Measurements from ENCODE around the gene RBFOX2.

RBFOX2 gene

DNA sequence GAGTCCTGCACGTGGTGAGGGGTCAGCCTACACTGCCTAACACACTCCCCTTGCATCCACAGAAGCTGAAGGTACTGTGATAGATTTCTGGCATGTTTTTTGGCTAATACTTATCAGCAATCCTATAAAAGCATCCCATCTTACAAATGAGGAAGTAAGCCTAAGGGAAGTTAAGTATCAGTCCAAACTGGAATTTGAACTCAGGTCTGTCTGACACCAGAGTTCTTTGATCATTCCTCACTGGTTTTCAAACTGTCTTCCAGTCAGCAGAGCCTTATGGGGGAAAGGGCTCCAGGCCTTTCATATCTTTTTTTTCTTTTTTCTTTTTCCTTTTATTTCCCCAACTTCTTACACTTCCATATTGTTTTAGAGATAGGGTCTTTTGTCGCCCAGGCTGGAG lies 105.6 kb downstream of the RBFOX2 start:
- Mint-ChIP-seq H3K27ac (ENCODE audit: low read depth) (no peak overlapping the region), H3K36me3 (ENCODE audit: insufficient read depth) (no peaks in the 10 kb centered on the region), H3K4me1 (no peaks in the 10 kb centered on the region), H3K9me3 (no peaks in the 10 kb centered on the region), H3K27me3 (peaks cover 33% of the 10 kb centered on the region), H3K4me3 (no peak overlapping the region)
- no peak for ATAC-seq (replicated peaks; ENCODE audit: extremely low read depth, poor library complexity, severe bottlenecking)
- no peak for DNase-seq (ENCODE audit: low spot score in 2 of 2)

DNA sequence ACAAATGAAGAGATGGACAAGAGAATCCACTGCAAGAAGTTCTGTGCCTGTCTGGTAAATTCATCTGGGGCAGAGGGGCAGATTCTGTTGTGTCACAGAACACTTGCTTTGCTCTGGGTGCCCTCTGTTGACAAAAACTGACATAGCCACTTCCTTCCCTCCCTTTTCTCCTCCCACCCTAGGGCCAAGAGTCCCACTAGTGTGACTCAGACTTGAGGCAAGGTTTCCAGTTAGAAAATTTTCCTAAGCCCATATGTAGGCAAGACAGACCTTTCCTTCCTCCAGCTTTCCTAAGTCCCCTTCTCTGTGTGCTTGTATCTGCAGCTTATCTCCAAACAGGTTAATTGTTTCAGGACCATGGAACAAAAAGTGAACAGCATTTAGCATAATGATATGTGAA lies 106.8 kb downstream of the RBFOX2 start:
- Mint-ChIP-seq H3K9me3 (no peaks in the 10 kb centered on the region), H3K4me3 (no peak overlapping the region), H3K4me1 (no peaks in the 10 kb centered on the region), H3K27me3 (peaks cover 26% of the 10 kb centered on the region), H3K36me3 (ENCODE audit: insufficient read depth) (no peaks in the 10 kb centered on the region), H3K27ac (ENCODE audit: low read depth) (no peak overlapping the region)
- ATAC-seq (replicated peaks; ENCODE audit: extremely low read depth, poor library complexity, severe bottlenecking) (no peak), DNase-seq (ENCODE audit: low spot score in 2 of 2) (no peak)

DNA sequence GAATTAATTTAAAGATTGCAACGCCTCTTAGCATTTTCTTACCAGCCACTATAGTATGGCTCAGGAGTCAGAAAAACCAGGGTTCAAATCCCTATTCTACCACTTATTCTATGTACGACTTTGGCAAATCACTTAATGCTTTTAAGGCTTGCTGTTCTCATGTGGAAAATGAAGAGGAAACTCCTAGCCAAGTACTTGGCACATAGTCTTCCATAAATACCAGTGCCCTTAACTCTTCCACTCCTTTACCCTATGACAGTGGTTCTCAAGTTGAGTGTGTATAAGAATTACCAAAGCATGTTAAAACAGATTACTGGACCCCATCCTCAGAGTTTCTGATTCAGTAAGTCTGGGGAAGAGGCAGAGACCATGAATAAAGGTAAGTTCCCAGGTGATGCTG lies 107.6 kb downstream of the RBFOX2 start:
- Mint-ChIP-seq H3K27me3 (peaks cover 18% of the 10 kb centered on the region), H3K36me3 (ENCODE audit: insufficient read depth) (no peaks in the 10 kb centered on the region), H3K4me3 (no peak overlapping the region), H3K4me1 (no peaks in the 10 kb centered on the region), H3K9me3 (no peaks in the 10 kb centered on the region), H3K27ac (ENCODE audit: low read depth) (no peak overlapping the region)
- ATAC-seq (replicated peaks; ENCODE audit: extremely low read depth, poor library complexity, severe bottlenecking) (no peak), DNase-seq (ENCODE audit: low spot score in 2 of 2) (no peak)

DNA sequence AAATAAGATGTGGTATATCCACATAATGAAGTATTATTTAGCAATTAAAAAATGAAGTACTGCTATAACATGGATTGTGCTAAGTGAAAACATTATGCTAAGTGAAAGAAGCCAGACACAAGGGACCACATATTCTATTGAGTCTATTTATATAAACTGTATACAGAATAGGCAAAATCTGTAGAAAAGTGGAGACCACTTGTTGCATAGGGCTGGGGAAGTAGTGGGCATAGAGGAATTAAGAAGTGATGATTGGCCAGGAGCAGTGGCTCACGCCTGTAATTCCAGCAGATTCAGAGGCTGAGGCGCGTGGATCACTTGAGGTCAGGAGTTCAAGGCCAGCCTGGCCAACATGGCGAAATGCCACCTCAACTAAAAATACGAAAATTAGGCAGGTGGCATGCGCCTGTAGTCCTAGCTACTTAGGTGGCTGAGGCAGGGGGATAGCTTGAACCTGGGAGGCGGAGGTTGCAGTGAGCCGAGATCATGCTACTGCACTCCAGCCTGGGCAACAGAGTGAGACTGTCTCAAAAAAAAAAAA lies 109.6 kb downstream of the RBFOX2 start:
- no peaks in the 10 kb centered on the region for H3K9me3 Mint-ChIP-seq
- H3K27me3 Mint-ChIP-seq = peaks cover 26% of the 10 kb centered on the region
- no peak overlapping the region for H3K27ac Mint-ChIP-seq (ENCODE audit: low read depth)
- H3K36me3 Mint-ChIP-seq (ENCODE audit: insufficient read depth) = no peaks in the 10 kb centered on the region
- no peak overlapping the region for H3K4me3 Mint-ChIP-seq
- ATAC-seq (replicated peaks; ENCODE audit: extremely low read depth, poor library complexity, severe bottlenecking) (no peak), DNase-seq (ENCODE audit: low spot score in 2 of 2) (no peak)
- peaks cover 7% of the 10 kb centered on the region for H3K4me1 Mint-ChIP-seq

DNA sequence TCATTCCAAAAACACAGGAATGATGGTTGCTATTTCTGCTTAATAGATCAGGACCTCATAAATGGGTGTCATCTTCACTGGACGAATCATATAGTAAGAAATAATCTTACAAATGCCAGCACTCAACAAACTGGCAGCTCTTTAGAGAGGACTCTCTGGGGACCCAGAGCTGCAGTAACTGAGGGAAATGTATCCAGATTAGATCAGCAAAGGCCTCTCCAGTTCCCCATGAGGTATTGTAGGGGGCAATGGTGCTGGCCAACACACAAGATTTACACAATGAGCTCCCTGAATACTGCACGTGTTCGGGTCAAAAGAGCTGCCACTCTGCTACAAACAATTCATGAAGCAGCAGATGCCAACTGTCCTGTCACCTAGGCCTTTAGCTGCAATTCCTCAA lies 110.2 kb downstream of the RBFOX2 start:
- DNase-seq (ENCODE audit: low spot score in 2 of 2) (no peak), ATAC-seq (replicated peaks; ENCODE audit: extremely low read depth, poor library complexity, severe bottlenecking) (no peak)
- no peaks in the 10 kb centered on the region for H3K9me3 Mint-ChIP-seq
- peaks cover 3% of the 10 kb centered on the region for H3K36me3 Mint-ChIP-seq (ENCODE audit: insufficient read depth)
- peaks cover 30% of the 10 kb centered on the region for H3K27me3 Mint-ChIP-seq
- H3K4me3 Mint-ChIP-seq = no peak overlapping the region
- H3K4me1 Mint-ChIP-seq = peaks cover 7% of the 10 kb centered on the region
- no peak overlapping the region for H3K27ac Mint-ChIP-seq (ENCODE audit: low read depth)

DNA sequence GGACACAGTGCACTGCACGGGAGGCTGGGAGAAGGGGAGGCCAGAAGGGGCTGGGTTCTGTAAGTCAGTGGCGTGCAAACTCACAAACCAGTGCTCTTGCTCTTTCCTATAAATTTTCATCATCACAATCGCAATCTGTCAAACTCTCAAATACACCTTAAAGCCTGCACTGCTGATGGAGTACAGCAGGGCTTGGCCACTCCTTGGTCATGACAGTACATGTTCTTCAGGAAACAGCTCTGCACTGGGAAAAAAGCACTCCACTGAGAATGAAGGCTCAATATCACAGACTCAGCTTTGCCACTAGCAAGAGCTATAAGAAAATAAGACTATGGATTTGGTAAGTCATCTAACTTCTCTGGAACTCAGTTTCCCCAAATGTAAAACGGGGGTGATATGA lies 111.0 kb downstream of the RBFOX2 start:
- ATAC-seq (replicated peaks; ENCODE audit: extremely low read depth, poor library complexity, severe bottlenecking) (no peak), DNase-seq (ENCODE audit: low spot score in 2 of 2) (no peak)
- Mint-ChIP-seq H3K36me3 (ENCODE audit: insufficient read depth) (peaks cover 3% of the 10 kb centered on the region), H3K4me1 (peaks cover 7% of the 10 kb centered on the region), H3K27ac (ENCODE audit: low read depth) (no peak overlapping the region), H3K4me3 (no peak overlapping the region), H3K9me3 (no peaks in the 10 kb centered on the region), H3K27me3 (peaks cover 28% of the 10 kb centered on the region)

DNA sequence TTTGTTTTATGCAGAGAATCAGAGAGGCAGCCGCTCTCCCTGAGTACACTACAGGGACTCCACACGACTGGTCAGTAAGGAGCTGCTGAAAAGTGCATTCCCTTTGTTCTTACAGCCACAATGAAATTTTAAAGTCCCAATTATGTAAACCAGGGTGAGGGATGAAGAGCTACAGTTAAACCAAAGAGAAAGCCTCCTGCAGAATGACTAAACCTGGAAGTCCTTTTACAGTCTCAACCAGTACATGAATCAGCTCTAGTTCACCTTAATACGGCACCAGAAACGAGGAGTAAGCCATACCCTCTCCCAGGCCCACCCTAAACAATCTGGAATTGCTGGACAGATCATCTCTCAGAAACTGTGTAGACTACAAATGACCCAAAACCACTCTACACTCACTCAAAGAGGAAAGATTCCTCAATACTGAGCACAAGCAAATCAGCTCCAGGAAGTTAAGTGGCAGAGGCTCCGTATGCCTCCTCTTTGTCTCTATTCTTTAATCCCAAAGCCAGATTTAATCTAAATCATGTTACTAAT lies 113.1 kb downstream of the RBFOX2 start:
- ATAC-seq (replicated peaks; ENCODE audit: extremely low read depth, poor library complexity, severe bottlenecking) (no peak), DNase-seq (ENCODE audit: low spot score in 2 of 2) (no peak)
- H3K9me3 Mint-ChIP-seq = no peaks in the 10 kb centered on the region
- H3K27ac Mint-ChIP-seq (ENCODE audit: low read depth) = no peak overlapping the region
- H3K27me3 Mint-ChIP-seq = peaks cover 28% of the 10 kb centered on the region
- peaks cover 3% of the 10 kb centered on the region for H3K36me3 Mint-ChIP-seq (ENCODE audit: insufficient read depth)
- no peak overlapping the region for H3K4me3 Mint-ChIP-seq
- peaks cover 7% of the 10 kb centered on the region for H3K4me1 Mint-ChIP-seq

DNA sequence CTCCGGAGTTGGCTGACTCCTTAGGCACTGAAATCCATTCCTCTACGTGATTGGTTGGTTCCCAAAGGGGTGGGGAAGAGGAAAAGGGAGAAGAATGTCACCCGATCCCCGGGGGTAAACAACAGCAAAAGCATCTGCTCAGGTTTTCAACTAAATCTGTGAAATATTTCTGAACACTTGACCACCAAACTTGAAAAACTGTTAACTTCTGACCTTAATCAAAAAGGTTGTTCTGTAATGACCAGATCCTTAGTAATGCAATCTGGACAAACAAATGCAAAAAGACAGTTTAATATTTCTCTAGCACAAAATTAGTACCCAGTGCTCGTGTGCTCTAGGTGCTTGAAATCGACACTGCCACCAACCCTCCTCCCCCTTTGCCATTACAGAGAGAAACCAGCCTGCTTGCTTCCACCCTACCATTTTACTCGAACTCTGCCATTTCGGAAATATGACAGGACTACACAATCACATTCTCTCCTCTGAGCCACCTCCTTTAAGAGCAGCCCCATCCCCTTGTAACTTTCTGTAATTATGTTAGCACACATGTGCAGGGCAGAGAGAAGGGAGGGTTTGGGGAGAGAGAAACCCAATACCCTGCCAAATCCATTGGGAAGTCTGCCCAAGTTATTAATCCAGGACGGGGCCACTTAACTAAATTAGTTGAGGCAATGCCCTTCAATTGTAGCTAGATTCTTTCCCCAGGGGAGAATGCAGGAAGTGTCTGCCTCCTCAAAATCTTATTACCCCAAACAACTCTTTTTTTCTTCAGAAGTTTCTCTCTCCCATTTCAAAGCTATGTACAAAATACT lies 113.8 kb downstream of the RBFOX2 start:
- Mint-ChIP-seq H3K27me3 (peaks cover 28% of the 10 kb centered on the region), H3K4me3 (no peak overlapping the region), H3K27ac (ENCODE audit: low read depth) (no peak overlapping the region), H3K4me1 (peaks cover 7% of the 10 kb centered on the region), H3K36me3 (ENCODE audit: insufficient read depth) (peaks cover 3% of the 10 kb centered on the region), H3K9me3 (no peaks in the 10 kb centered on the region)
- ATAC-seq (replicated peaks; ENCODE audit: extremely low read depth, poor library complexity, severe bottlenecking) (no peak), DNase-seq (ENCODE audit: low spot score in 2 of 2) (no peak)

DNA sequence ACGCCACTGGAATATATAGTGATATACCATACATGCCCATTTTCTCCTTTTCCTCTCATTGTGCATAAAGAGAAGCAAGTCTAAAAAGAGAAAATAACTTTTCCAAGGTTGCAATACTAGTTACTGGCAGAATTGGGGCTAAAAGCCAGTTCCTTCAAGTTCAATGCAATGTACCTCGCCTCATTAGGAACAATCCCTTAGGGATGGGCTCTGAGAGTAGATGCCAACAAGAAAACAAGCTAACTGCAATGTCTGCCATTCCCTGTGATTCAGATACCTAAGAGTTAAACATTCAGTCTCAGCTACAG lies 114.3 kb downstream of the RBFOX2 start:
- peaks cover 28% of the 10 kb centered on the region for H3K27me3 Mint-ChIP-seq
- no peak for ATAC-seq (replicated peaks; ENCODE audit: extremely low read depth, poor library complexity, severe bottlenecking)
- peaks cover 3% of the 10 kb centered on the region for H3K36me3 Mint-ChIP-seq (ENCODE audit: insufficient read depth)
- H3K27ac Mint-ChIP-seq (ENCODE audit: low read depth) = no peak overlapping the region
- no peak overlapping the region for H3K4me3 Mint-ChIP-seq
- no peaks in the 10 kb centered on the region for H3K9me3 Mint-ChIP-seq
- no peak for DNase-seq (ENCODE audit: low spot score in 2 of 2)
- H3K4me1 Mint-ChIP-seq = peaks cover 7% of the 10 kb centered on the region

DNA sequence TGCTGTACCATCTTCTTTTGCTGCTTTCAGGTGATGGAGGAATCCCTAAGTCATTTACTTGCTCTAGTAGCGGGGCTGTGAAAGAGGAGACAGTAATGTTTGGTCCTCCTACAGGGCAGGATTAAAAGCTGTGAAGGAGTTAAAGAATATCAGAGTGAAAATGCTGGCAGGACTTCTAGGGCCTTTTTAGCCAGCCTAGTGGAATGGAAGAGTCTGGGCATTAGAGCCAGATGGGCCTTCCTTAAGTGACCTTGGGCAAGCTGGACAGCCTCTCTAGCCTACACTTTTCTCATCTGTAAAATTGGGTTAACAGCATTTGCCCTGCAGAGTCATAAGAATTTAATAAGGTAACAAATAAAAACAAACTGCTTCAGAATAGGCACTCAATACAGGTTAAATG lies 114.7 kb downstream of the RBFOX2 start:
- Mint-ChIP-seq H3K36me3 (ENCODE audit: insufficient read depth) (peaks cover 3% of the 10 kb centered on the region), H3K27me3 (peaks cover 28% of the 10 kb centered on the region), H3K4me1 (peaks cover 7% of the 10 kb centered on the region), H3K27ac (ENCODE audit: low read depth) (no peak overlapping the region), H3K9me3 (no peaks in the 10 kb centered on the region), H3K4me3 (no peak overlapping the region)
- no peak for DNase-seq (ENCODE audit: low spot score in 2 of 2)
- ATAC-seq (replicated peaks; ENCODE audit: extremely low read depth, poor library complexity, severe bottlenecking) = no peak

DNA sequence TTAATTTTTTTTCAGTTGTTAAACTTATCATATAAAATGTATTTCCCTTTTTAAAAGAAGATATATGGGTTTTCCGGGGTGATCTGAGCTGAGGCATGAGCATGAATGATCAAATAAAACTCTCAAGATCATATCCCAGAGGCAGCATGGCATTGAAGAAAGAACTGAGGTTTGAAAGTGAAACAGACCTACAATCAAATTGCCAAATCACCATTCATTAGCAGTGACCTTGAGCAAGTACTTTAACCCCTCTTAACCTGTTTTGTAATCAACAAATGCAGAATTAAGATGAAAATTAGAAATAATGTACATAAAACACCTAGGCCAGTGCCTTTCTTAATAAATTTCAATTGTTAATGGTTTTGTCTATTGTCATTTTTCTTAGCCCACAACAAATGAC lies 116.0 kb downstream of the RBFOX2 start:
- ATAC-seq (replicated peaks; ENCODE audit: extremely low read depth, poor library complexity, severe bottlenecking) = no peak
- no peak overlapping the region for H3K27ac Mint-ChIP-seq (ENCODE audit: low read depth)
- peaks cover 28% of the 10 kb centered on the region for H3K27me3 Mint-ChIP-seq

DNA sequence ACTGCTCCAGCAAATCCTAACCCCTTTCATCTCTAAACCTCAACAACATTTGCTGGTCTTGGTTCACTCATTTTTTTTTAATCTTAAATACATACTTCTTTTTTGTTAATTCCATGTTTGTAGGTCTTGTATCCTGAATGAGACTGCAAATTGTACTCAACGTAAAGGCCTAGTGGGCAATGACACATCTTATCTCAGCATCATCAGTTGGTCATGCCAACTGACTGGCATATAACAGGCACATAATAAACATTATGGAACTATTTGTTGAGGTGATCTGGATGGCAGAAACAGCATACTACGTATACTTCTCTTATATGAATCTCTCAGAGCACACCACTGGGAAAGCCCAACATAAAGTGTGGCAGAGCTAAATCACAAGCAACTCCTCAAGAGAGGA lies 116.7 kb downstream of the RBFOX2 start:
- H3K27ac Mint-ChIP-seq (ENCODE audit: low read depth) = no peak overlapping the region
- no peak overlapping the region for H3K4me3 Mint-ChIP-seq
- DNase-seq (ENCODE audit: low spot score in 2 of 2) (no peak), ATAC-seq (replicated peaks; ENCODE audit: extremely low read depth, poor library complexity, severe bottlenecking) (no peak)
- no peaks in the 10 kb centered on the region for H3K9me3 Mint-ChIP-seq
- peaks cover 7% of the 10 kb centered on the region for H3K4me1 Mint-ChIP-seq
- H3K36me3 Mint-ChIP-seq (ENCODE audit: insufficient read depth) = peaks cover 3% of the 10 kb centered on the region
- peaks cover 28% of the 10 kb centered on the region for H3K27me3 Mint-ChIP-seq

More for the DNA sequence above, 116.0 kb downstream of the RBFOX2 start:
- H3K4me1 Mint-ChIP-seq = peaks cover 7% of the 10 kb centered on the region
- H3K36me3 Mint-ChIP-seq (ENCODE audit: insufficient read depth) = peaks cover 3% of the 10 kb centered on the region
- H3K4me3 Mint-ChIP-seq = no peak overlapping the region
- no peak for DNase-seq (ENCODE audit: low spot score in 2 of 2)
- no peaks in the 10 kb centered on the region for H3K9me3 Mint-ChIP-seq

DNA sequence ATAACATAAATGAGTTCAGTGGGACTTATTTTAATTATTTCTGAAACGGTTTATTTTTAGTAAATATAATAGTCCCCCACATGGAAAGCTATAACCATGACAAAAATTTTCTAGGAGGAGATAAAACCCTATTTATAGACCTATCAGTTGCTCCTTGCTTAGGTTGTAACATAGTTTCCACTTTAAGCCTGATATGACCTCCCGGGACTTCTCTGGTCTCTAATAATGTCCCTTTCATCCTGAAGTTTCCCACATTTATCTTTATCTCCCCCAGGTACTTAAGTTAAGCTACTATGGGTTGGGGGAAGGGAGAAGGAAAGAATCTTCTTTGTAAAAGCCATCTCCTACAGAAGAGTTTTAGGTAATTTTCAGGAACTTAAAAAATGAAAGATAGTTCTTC lies 117.7 kb downstream of the RBFOX2 start:
- no peaks in the 10 kb centered on the region for H3K9me3 Mint-ChIP-seq
- no peak overlapping the region for H3K4me3 Mint-ChIP-seq
- no peak for ATAC-seq (replicated peaks; ENCODE audit: extremely low read depth, poor library complexity, severe bottlenecking)
- H3K27ac Mint-ChIP-seq (ENCODE audit: low read depth) = no peak overlapping the region
- peaks cover 3% of the 10 kb centered on the region for H3K36me3 Mint-ChIP-seq (ENCODE audit: insufficient read depth)
- DNase-seq (ENCODE audit: low spot score in 2 of 2) = no peak
- H3K27me3 Mint-ChIP-seq = peaks cover 28% of the 10 kb centered on the region
- H3K4me1 Mint-ChIP-seq = peaks cover 7% of the 10 kb centered on the region

All from central memory CD8-positive, alpha-beta T cell (primary cell).